PC-3 (cell line): Measurements from ENCODE around the gene CHST8. TPM values are rescaled to one million over a fixed set of nuclear protein-coding genes. Genes with fewer than 3 reads are reported as not detected.
"Not testable (repeated sequence)": the region's sequence is repeated elsewhere in the genome, so short reads cannot be mapped to it uniquely, and the experiment has no call there.

ENCODE experiments used
- ATAC-seq: fragments of 200-7000 bp; cut with Tn5 transposase; 2 replicates; pipeline ENCODE4 v1.9.1; 2020; ENCODE audit warnings: mild to moderate bottlenecking, moderate library complexity
- BruUV-seq: library from RNA; stranded (reverse); fragments of 400-500 nt; replicated peaks from 2 replicates; lab custom pipeline; 2021; lab: Mats Ljungman, UMichigan
- CTCF ChIA-PET: fragments of 300-600 bp; sonication (Branson Sonifier 250); formaldehyde crosslinking; loops from one replicate; lab custom pipeline; 2022; ENCODE audit warnings: antibody characterized with exemption; lab: Charles Lee
- POLR2A ChIA-PET: fragments of 300-600 bp; sonication (Branson Sonifier 250); formaldehyde crosslinking; loops from one replicate; lab custom pipeline; 2022; ENCODE audit warnings: antibody characterized with exemption; ENCODE audit not compliant: unreplicated experiment; lab: Charles Lee
- DNase-seq: peaks from one replicate; pipeline ENCODE4 v3.0.0-alpha.2; 2015
- H2AFZ ChIP-seq: fragments of 300-600 bp; sonication (generic); 2 replicates; pipeline ENCODE4 v1.6.0; 2016; ENCODE audit warnings: antibody characterized with exemption, low read length
- H3F3A ChIP-seq: fragments of 300-600 bp; sonication (generic); one replicate; pipeline ENCODE4 v1.6.0; 2017; ENCODE audit warnings: antibody characterized with exemption, low read length, control low read depth, mild to moderate bottlenecking; ENCODE audit not compliant: unreplicated experiment
- H3K27ac ChIP-seq: fragments of 300-600 bp; sonication (generic); 2 replicates; pipeline ENCODE4 v1.5.1; 2016; ENCODE audit warnings: mild to moderate bottlenecking, low read length
- H3K27me3 ChIP-seq: fragments of 300-600 bp; sonication (generic); 2 replicates; pipeline ENCODE4 v1.6.1; 2016; ENCODE audit warnings: low read length, mixed read lengths
- H3K36me3 ChIP-seq: fragments of 300-600 bp; sonication (generic); 2 replicates; pipeline ENCODE4 v1.6.1; 2016; ENCODE audit warnings: low read depth, mixed run types, low read length, mixed read lengths
- H3K4me1 ChIP-seq: fragments of 300-600 bp; sonication (generic); 2 replicates; pipeline ENCODE4 v1.5.1; 2016; ENCODE audit warnings: low read length; ENCODE audit not compliant: insufficient read depth
- H3K4me2 ChIP-seq: fragments of 300-600 bp; sonication (generic); 2 replicates; pipeline ENCODE4 v1.6.0; 2016; ENCODE audit warnings: low read length
- H3K4me3 ChIP-seq: fragments of 300-600 bp; sonication (generic); 2 replicates; pipeline ENCODE4 v1.5.1; 2016; ENCODE audit warnings: mild to moderate bottlenecking, low read length, mixed read lengths
- H3K79me2 ChIP-seq: fragments of 300-600 bp; sonication (generic); 2 replicates; pipeline ENCODE4 v1.6.1; 2017; ENCODE audit warnings: low read length, mixed read lengths
- H3K9ac ChIP-seq: fragments of 300-600 bp; sonication (generic); 2 replicates; pipeline ENCODE4 v1.6.0; 2016; ENCODE audit warnings: mild to moderate bottlenecking, low read length
- H3K9me2 ChIP-seq: fragments of 300-600 bp; sonication (generic); replicated peaks from 2 replicates; pipeline ENCODE4 v1.6.1; 2016; ENCODE audit warnings: mixed run types, low read length, mixed read lengths
- H3K9me3 ChIP-seq: fragments of 300-600 bp; sonication (generic); 2 replicates; pipeline ENCODE4 v1.6.1; 2016; ENCODE audit warnings: low read length, mixed read lengths
- H4K20me1 ChIP-seq: fragments of 300-600 bp; sonication (generic); 2 replicates; pipeline ENCODE4 v1.6.1; 2016; ENCODE audit warnings: low read length, mixed read lengths
- EZH2 ChIP-seq: fragments of 300-600 bp; sonication (generic); IDR thresholded peaks from one replicate; pipeline ENCODE4 v1.6.1; 2017; ENCODE audit warnings: antibody characterized with exemption, mild to moderate bottlenecking, low read length; ENCODE audit not compliant: unreplicated experiment
- EZH2phosphoT487 ChIP-seq: fragments of 300-600 bp; sonication (generic); IDR thresholded peaks from 2 replicates; pipeline ENCODE4 v1.6.1; 2018; ENCODE audit warnings: mild to moderate bottlenecking, antibody characterized with exemption, low read length, borderline replicate concordance
- intact Hi-C: fragments of 100-400 bp; cut with micrococcal nuclease; formaldehyde crosslinking; loops from 2 replicates; pipeline ENCODE4 v1.9.0; 2023
- total RNA-seq: library from RNA; depleted of rRNA; stranded (reverse); fragments of >200 nt; gene quantifications from 2 replicates; pipeline ENCODE4 v1.2.3, GENCODE V29; 2014
- TF ChIP-seq, protein P1 (sequence below): fragments of 300-600 bp; sonication (generic); conservative IDR thresholded peaks from 2 replicates; pipeline ENCODE4 v1.5.1; 2017; ENCODE audit warnings: antibody characterized with exemption, low read depth, mild to moderate bottlenecking, low read length

CHST8 gene
- total RNA-seq, 1 experiment from 2014 or later = 0.36 TPM

DNA sequence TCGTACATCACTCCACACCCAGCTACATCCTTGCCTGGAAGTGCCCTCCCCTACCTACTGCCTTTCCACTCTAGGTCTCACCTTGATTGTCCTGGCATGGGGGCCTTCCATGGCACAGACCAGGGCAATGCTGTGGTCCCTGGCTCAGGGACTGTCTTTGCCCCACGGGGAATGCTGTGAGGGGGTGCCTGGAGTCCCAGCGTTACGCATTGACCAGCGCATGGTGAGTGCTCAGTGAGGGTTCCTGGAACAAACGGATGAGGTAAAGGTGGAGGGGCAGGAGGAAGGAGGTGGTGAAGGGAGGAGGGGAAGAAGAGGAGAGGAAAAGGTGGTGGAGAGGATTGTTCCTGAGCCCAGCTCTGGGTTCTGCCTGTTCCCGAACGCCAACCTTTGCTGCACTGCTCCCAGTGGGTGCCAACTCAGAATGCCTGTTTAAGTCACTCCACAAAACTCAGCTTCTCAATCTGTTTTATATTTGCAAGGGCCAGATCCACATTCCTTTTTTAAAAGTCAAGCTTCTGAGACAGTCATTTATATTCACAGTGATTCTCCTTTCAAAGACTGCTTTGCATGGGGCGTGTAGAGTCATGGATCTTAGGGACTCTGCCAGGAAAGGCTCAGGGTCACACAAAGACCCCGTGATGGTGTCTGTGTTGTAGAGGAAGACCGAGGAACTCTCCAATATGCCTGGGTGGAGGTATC, 40.8 kb downstream of the CHST8 start:
- Histone ChIP-seq H3K36me3 (no peaks in the 10 kb centered on the region), H2AFZ (no peak overlapping the region), H3K9ac (no peak overlapping the region), H3K9me3 (no peaks in the 10 kb centered on the region), H3K4me1 (no peaks in the 10 kb centered on the region), H3K9me2 (no peaks in the 10 kb centered on the region), H3K27me3 (peaks cover 8% of the 10 kb centered on the region; the same call in 1 of the 2 replicates), H4K20me1 (no peaks in the 10 kb centered on the region), H3K27ac (no peak overlapping the region), H3K4me3 (no peak overlapping the region), H3K4me2 (no peak overlapping the region), H3F3A (no peaks in the 10 kb centered on the region), H3K79me2 (no peaks in the 10 kb centered on the region)
- ChIA-PET POLR2A (no interaction called here), CTCF (no interaction called here)
- BruUV-seq = no TSS peak
- no peak for DNase-seq
- no peak for ATAC-seq
- TF ChIP-seq, protein P1, sequence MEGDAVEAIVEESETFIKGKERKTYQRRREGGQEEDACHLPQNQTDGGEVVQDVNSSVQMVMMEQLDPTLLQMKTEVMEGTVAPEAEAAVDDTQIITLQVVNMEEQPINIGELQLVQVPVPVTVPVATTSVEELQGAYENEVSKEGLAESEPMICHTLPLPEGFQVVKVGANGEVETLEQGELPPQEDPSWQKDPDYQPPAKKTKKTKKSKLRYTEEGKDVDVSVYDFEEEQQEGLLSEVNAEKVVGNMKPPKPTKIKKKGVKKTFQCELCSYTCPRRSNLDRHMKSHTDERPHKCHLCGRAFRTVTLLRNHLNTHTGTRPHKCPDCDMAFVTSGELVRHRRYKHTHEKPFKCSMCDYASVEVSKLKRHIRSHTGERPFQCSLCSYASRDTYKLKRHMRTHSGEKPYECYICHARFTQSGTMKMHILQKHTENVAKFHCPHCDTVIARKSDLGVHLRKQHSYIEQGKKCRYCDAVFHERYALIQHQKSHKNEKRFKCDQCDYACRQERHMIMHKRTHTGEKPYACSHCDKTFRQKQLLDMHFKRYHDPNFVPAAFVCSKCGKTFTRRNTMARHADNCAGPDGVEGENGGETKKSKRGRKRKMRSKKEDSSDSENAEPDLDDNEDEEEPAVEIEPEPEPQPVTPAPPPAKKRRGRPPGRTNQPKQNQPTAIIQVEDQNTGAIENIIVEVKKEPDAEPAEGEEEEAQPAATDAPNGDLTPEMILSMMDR = no peak
- TF ChIP-seq EZH2 (no peak), EZH2phosphoT487 (no peak)
- intact Hi-C loops = no loop called here

DNA sequence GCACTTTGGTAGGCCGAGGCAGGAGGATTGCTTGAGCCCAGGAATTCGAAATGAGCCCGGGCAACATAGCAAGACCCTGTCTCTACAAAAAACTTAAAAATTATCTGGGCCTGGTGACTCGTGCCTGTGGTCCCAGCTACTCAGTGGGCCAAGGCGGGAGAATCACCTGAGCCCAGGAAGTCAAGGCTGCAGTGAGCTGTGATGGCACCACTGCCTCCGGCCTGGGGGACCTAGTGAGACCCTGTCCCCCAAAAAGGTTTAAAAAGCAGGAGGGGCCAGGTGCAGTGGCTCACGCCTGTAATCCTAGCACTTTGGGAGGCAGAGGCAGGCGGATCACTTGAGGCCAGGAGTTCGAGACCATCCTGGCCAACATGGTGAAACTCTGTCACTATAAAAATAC, 41.6 kb downstream of the CHST8 start:
- CTCF ChIA-PET, POLR2A ChIA-PET, H3K9ac ChIP-seq, BruUV-seq, H3K9me3 ChIP-seq, H3F3A ChIP-seq, H3K4me3 ChIP-seq, H3K36me3 ChIP-seq, ATAC-seq, H2AFZ ChIP-seq, H3K4me2 ChIP-seq, H3K9me2 ChIP-seq, H3K79me2 ChIP-seq, DNase-seq, intact Hi-C loops, H3K27ac ChIP-seq, H4K20me1 ChIP-seq, H3K4me1 ChIP-seq: not testable (repeated sequence)
- peaks cover 15% of the 10 kb centered on the region for H3K27me3 ChIP-seq

DNA sequence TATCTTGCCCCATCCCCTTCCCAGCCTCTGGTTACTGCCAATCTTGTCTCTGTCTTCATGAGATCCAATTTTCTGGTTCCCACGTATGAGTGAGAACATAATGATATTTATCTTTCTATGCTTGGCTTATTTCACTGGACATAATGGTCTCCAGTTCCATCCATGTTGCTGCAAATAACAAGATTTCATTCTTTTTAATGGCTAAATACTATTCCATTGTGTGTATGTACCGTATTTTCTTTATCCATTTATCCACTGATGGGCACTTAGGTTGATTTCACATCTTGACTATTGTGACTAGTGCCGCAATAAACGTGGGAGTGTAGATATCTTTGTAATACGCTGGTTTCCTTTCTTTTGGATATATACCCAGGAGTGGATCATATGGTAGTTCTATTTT, 43.0 kb downstream of the CHST8 start:
- Histone ChIP-seq H2AFZ (no peak overlapping the region), H3K27ac (no peak overlapping the region), H3K4me1 (no peaks in the 10 kb centered on the region), H4K20me1 (no peaks in the 10 kb centered on the region), H3K4me2 (no peak overlapping the region), H3K79me2 (no peaks in the 10 kb centered on the region), H3F3A (no peaks in the 10 kb centered on the region), H3K9me3 (no peaks in the 10 kb centered on the region), H3K36me3 (no peaks in the 10 kb centered on the region), H3K4me3 (no peak overlapping the region), H3K27me3 (peaks cover 29% of the 10 kb centered on the region), H3K9me2 (no peaks in the 10 kb centered on the region), H3K9ac (no peak overlapping the region)
- DNase-seq (no peak), ATAC-seq (no peak)
- no TSS peak for BruUV-seq
- CTCF ChIA-PET = no interaction called here
- TF ChIP-seq, protein P1 = no peak
- TF ChIP-seq EZH2phosphoT487 (no peak), EZH2 (no peak)
- intact Hi-C loops = no loop called here
- POLR2A ChIA-PET = no interaction called here
